SU-DHL-6 (cell line): ENCODE data around the gene GAN.

Experiments used
- CTCF ChIP-seq: fragments of 200-600 bp; sonication (generic); IDR thresholded peaks from one replicate; pipeline ENCODE4 v1.5.1; 2017; ENCODE audit warnings: antibody characterized with exemption, mild to moderate bottlenecking, low read length, moderate library complexity; ENCODE audit not compliant: insufficient read depth, poor library complexity, severe bottlenecking
- EZH2phosphoT487 ChIP-seq: fragments of 200-600 bp; sonication (generic), shearing (Covaris generic); conservative IDR thresholded peaks from 2 replicates; pipeline ENCODE4 v1.6.1; 2018; ENCODE audit warnings: mild to moderate bottlenecking, antibody characterized with exemption, low read length, moderate library complexity, mixed read lengths

- TF ChIP-seq CTCF (no peak), EZH2phosphoT487 (no peak)
Observed at GRCh38 chr16:81265658-81266451, 48.9 kb upstream of the GAN start.
